Breast epithelium (tissue), 3 donors: ENCODE results near the gene NFIC.
"Not testable (repeated sequence)": the region's sequence is repeated elsewhere in the genome, so short reads cannot be mapped to it uniquely, and the experiment has no call there.

Experiments used
- CTCF ChIP-seq, 3 donors: fragments of 450-650 bp; IDR thresholded peaks; one replicate each; pipeline ENCODE4 v1.5.1; 2016 to 2017; ENCODE audit warnings: antibody characterized with exemption in 3 of 3, mild to moderate bottlenecking in 3 of 3, moderate library complexity in 3 of 3
- POLR2A ChIP-seq: fragments of 450-650 bp; IDR thresholded peaks from one replicate; pipeline ENCODE4 v1.6.1; 2016; ENCODE audit warnings: antibody characterized with exemption, mild to moderate bottlenecking, moderate library complexity
- POLR2AphosphoS5 ChIP-seq, 3 donors: sonication (generic); formaldehyde crosslinking; IDR thresholded peaks; one replicate each; pipeline ENCODE4 v1.6.1; 2017; ENCODE audit warnings: antibody characterized with exemption in 3 of 3

GRCh38 chr19:3342962-3343361 is 23.4 kb upstream of the NFIC start:
- not testable (repeated sequence) for TF ChIP-seq POLR2AphosphoS5 (IDR thresholded peaks at IDR 0.05); POLR2A; CTCF (IDR thresholded peaks at IDR 0.05)
